Right ventricle myocardium superior (tissue), 1 donor: ENCODE measurements around the gene SIX3. TPM values are rescaled to one million over a fixed set of nuclear protein-coding genes. Genes with fewer than 3 reads are reported as not detected.
A peak's percentile ranks its signal among the peaks of the same experiment; 100 is the strongest.

ENCODE experiments used
- ATAC-seq: fragments of 200-7000 bp; cut with Tn5 transposase; one replicate; pipeline ENCODE4 v1.9.1; 2020; ENCODE audit warnings: mild to moderate bottlenecking; ENCODE audit not compliant: poor library complexity
- DNase-seq: peaks from one replicate; pipeline ENCODE4 v3.0.0-alpha.2; 2020
- intact Hi-C: fragments of 100-400 bp; cut with DNase I; formaldehyde crosslinking; loops from one replicate; pipeline ENCODE4 v1.11.2; 2022
- total RNA-seq: library from RNA; stranded (reverse); fragmentation: NEBNext Ultra II Directional; extraction: Animal tissue kit (Norgen Biotek cat#: 25700); gene quantifications from one replicate; pipeline ENCODE4 v1.2.1, GENCODE V29; 2021
- donor health status: DM: no; HTN: yes; CAD: no; lungs with severe emphysema.

Gene SIX3
- total RNA-seq, 1 donor from 2014 or later, result not detected

- no peak for ATAC-seq
- intact Hi-C loops, result no loop called here
- no peak for DNase-seq
These were observed 29.4 kb downstream of the SIX3 start for GRCh38 chr2:44970846-44971450.

- intact Hi-C loops, result no loop called here
- DNase-seq (no peak), ATAC-seq (no peak)
These were observed 31.5 kb downstream of the SIX3 start for GRCh38 chr2:44972771-44973535.

GRCh38 chr2:44974064-44974715 lies 32.7 kb downstream of the SIX3 start:
- ATAC-seq (no peak), DNase-seq (no peak)
- intact Hi-C loops, result no loop called here

GRCh38 chr2:44975571-44976450 lies 34.3 kb downstream of the SIX3 start:
- ATAC-seq, result no peak
- intact Hi-C loops, result no loop called here
- no peak for DNase-seq

GRCh38 chr2:44979581-44979980 lies 38.1 kb downstream of the SIX3 start:
- DNase-seq, result no peak
- intact Hi-C loops, result no loop called here
- ATAC-seq, result no peak

GRCh38 chr2:44980751-44981713 lies 39.5 kb downstream of the SIX3 start:
- DNase-seq, result no peak
- intact Hi-C loops, result loop anchor here (2.0 kb wide), 1 partner anchor 514 kb away; no protein-coding TSS in a partner anchor
- no peak for ATAC-seq

- intact Hi-C loops, result loop anchor here (2.0 kb wide), 1 partner anchor 513 kb away; no protein-coding TSS in a partner anchor
- DNase-seq (peak; percentile 78), ATAC-seq (peak; percentile 89)
These were observed 40.2 kb downstream of the SIX3 start for GRCh38 chr2:44981714-44982108.

GRCh38 chr2:44983836-44984604 lies 42.5 kb downstream of the SIX3 start:
- no peak for ATAC-seq
- no peak for DNase-seq
- intact Hi-C loops, result no loop called here

GRCh38 chr2:44989176-44989575 lies 47.7 kb downstream of the SIX3 start:
- DNase-seq, result no peak
- intact Hi-C loops, result no loop called here
- ATAC-seq, result no peak

- intact Hi-C loops, result no loop called here
- DNase-seq (no peak), ATAC-seq (no peak)
These were observed 52.9 kb downstream of the SIX3 start for GRCh38 chr2:44994377-44994776.

Other genes with a start within 250 kb of the SIX3 start
- gene SIX2, start 67.8 kb downstream of the SIX3 start, total RNA-seq, result 0.65 TPM